Measurements from ENCODE around the gene EML6. TPM values are rescaled to one million over a fixed set of nuclear protein-coding genes. Genes with fewer than 3 reads are reported as not detected.

EML6 gene
- total RNA-seq, 6 donors from 2014 or later: 1.5 to 7.3 (median 4.0) TPM

DNA sequence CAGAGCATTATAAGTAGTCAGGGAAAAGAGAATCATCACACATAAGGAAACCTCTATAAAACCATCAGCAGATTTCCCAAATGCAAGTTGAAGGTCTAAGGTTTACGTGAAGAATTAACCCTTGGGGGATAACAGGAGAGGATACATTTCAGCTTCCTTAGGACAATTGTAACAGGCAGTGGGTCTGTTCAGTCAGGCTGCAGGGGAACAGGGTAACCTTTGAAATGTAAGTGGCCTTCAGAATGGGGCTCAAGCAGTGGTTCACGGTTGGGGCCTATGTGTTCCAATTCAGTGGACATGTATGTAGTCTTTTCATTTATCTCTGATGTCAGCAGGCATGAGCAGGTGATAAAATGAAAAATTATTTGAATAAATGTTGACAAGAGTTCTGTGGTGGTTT, 139.3 kb downstream of the EML6 start:
- 86 to 95% methylated on average over 2 of the region's 2 CpGs for WGBS, 2 donors
- ATAC-seq (ENCODE audit: low FRiP score in 2 of 2): no peak
- no peak overlapping the region for H3K27ac ChIP-seq
- no peak for DNase-seq
- no peaks in the 10 kb centered on the region for H3K36me3 ChIP-seq
- no peaks in the 10 kb centered on the region for H3K27me3 ChIP-seq
- H3K4me1 ChIP-seq: no peaks in the 10 kb centered on the region
- no peak overlapping the region for H3K4me3 ChIP-seq
- no peak for TF ChIP-seq POLR2AphosphoS5 (IDR thresholded peaks at IDR 0.05)
- TF ChIP-seq, protein P1, sequence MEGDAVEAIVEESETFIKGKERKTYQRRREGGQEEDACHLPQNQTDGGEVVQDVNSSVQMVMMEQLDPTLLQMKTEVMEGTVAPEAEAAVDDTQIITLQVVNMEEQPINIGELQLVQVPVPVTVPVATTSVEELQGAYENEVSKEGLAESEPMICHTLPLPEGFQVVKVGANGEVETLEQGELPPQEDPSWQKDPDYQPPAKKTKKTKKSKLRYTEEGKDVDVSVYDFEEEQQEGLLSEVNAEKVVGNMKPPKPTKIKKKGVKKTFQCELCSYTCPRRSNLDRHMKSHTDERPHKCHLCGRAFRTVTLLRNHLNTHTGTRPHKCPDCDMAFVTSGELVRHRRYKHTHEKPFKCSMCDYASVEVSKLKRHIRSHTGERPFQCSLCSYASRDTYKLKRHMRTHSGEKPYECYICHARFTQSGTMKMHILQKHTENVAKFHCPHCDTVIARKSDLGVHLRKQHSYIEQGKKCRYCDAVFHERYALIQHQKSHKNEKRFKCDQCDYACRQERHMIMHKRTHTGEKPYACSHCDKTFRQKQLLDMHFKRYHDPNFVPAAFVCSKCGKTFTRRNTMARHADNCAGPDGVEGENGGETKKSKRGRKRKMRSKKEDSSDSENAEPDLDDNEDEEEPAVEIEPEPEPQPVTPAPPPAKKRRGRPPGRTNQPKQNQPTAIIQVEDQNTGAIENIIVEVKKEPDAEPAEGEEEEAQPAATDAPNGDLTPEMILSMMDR (IDR thresholded peaks at IDR 0.05): no peak
- TF ChIP-seq POLR2A (IDR thresholded peaks at IDR 0.05): no peak
- TF ChIP-seq EP300 (IDR thresholded peaks at IDR 0.05): no peak
- no peaks in the 10 kb centered on the region for H3K9me3 ChIP-seq

DNA sequence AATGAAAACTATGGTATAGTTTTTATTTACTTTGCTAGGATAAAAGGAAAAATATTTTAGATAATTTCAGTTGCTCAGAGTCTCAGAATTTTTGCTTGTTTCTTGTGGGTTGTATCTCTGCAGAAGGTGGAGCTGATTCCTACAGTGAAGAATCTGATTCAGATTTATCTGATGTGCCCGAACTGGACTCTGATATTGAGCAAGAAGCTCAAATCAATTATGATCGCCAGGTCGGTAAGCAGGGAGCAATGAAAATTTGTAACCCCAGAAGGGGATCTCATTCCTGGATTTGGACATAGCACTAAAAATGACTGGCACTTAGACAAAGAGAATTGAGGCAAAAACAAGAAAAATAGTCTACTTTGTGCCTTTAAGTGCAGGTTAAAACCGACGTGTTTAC, 140.2 kb downstream of the EML6 start:
- no peak for TF ChIP-seq POLR2A (IDR thresholded peaks at IDR 0.05)
- TF ChIP-seq EP300 (IDR thresholded peaks at IDR 0.05): no peak
- TF ChIP-seq POLR2AphosphoS5 (IDR thresholded peaks at IDR 0.05): no peak
- TF ChIP-seq, protein P1 (IDR thresholded peaks at IDR 0.05): no peak
- no peaks in the 10 kb centered on the region for H3K36me3 ChIP-seq
- H3K4me3 ChIP-seq: no peak overlapping the region
- no peak for DNase-seq
- H3K9me3 ChIP-seq: no peaks in the 10 kb centered on the region
- WGBS, 2 donors: 80 to 88% methylated on average over 5 of the region's 5 CpGs
- no peak for ATAC-seq (ENCODE audit: low FRiP score in 2 of 2)
- H3K27ac ChIP-seq: no peak overlapping the region
- H3K27me3 ChIP-seq: no peaks in the 10 kb centered on the region
- no peaks in the 10 kb centered on the region for H3K4me1 ChIP-seq

DNA sequence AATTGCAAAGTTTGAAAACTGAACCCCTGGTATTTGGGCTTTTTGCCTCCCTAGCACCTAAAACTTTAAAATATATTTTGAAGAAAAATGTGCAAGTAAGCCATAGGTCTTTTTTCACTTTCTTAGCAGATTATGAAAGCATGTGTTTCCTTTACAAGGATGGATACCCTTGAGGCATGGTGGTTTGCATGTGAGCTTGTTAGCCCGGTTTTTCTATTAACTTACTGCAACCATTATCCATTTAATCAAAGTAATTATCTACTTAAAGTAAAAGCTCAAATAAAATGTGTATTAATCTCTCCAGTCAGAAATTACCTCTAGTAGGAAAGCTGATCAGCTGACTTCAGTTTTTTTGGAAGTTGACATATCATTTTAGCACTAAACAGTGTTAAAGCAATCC, 140.6 kb downstream of the EML6 start:
- H3K27ac ChIP-seq: no peak overlapping the region
- H3K36me3 ChIP-seq: no peaks in the 10 kb centered on the region
- no peaks in the 10 kb centered on the region for H3K27me3 ChIP-seq
- H3K9me3 ChIP-seq: no peaks in the 10 kb centered on the region
- no peak overlapping the region for H3K4me3 ChIP-seq
- ATAC-seq (ENCODE audit: low FRiP score in 2 of 2) (no peak), DNase-seq (no peak)
- TF ChIP-seq POLR2AphosphoS5 (IDR thresholded peaks at IDR 0.05): no peak
- TF ChIP-seq, protein P1 (IDR thresholded peaks at IDR 0.05): no peak
- no peak for TF ChIP-seq EP300 (IDR thresholded peaks at IDR 0.05)
- no peak for TF ChIP-seq POLR2A (IDR thresholded peaks at IDR 0.05)
- 74 to 77% methylated on average over 1 of the region's 1 CpG for WGBS, 2 donors
- no peaks in the 10 kb centered on the region for H3K4me1 ChIP-seq

DNA sequence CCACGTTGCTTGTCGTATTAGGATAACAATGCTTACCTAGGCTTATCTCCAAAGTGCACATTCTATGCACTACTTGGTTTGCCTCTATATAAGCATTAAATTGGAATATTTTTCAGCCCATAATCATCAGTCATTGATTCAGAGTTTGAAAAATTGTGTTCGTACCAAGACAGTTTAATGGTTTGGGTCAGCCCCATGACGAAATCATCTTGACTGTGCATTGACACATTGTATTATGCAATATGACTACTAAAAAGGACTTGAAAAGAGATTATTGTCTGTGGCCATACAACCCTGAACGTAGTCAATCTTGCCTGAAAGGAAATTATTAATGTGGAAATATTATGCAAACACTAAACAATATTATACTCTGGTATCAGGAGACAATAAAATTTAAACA, 141.3 kb downstream of the EML6 start:
- H3K27me3 ChIP-seq: no peaks in the 10 kb centered on the region
- no peak overlapping the region for H3K27ac ChIP-seq
- 75 to 83% methylated on average over 5 of the region's 5 CpGs for WGBS, 2 donors
- H3K4me1 ChIP-seq: no peaks in the 10 kb centered on the region
- no peak for ATAC-seq (ENCODE audit: low FRiP score in 2 of 2)
- no peak overlapping the region for H3K4me3 ChIP-seq
- DNase-seq: no peak
- H3K9me3 ChIP-seq: no peaks in the 10 kb centered on the region
- TF ChIP-seq POLR2AphosphoS5 (IDR thresholded peaks at IDR 0.05) (no peak), POLR2A (IDR thresholded peaks at IDR 0.05) (no peak), EP300 (IDR thresholded peaks at IDR 0.05) (no peak)
- TF ChIP-seq, protein P1 (IDR thresholded peaks at IDR 0.05): no peak
- no peaks in the 10 kb centered on the region for H3K36me3 ChIP-seq

DNA sequence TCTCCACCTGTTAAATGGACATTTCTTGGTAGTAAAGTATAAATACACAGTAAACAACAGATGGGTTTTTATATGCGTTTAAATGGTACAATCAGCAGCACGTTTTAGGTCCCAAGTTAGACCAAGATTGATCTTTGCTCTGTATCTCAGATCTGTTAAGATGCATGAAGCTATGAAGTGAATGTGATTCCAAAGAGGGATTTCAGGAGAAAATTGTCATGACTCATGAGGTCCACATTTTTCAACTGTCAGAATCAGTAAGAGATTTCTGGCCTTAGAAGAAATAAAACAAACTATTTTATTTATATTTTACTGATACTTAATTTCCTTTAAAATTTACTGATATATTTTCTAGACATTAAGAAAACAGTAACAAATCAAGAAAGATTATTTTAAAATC, 142.7 kb downstream of the EML6 start:
- 80 to 85% methylated on average over 2 of the region's 2 CpGs for WGBS, 2 donors
- ATAC-seq (ENCODE audit: low FRiP score in 2 of 2) (no peak), DNase-seq (no peak)
- no peaks in the 10 kb centered on the region for H3K4me1 ChIP-seq
- H3K36me3 ChIP-seq: no peaks in the 10 kb centered on the region
- H3K27me3 ChIP-seq: no peaks in the 10 kb centered on the region
- H3K4me3 ChIP-seq: no peak overlapping the region
- TF ChIP-seq POLR2AphosphoS5 (IDR thresholded peaks at IDR 0.05): no peak
- TF ChIP-seq, protein P1 (IDR thresholded peaks at IDR 0.05): no peak
- TF ChIP-seq EP300 (IDR thresholded peaks at IDR 0.05): no peak
- TF ChIP-seq POLR2A (IDR thresholded peaks at IDR 0.05): no peak
- H3K9me3 ChIP-seq: no peaks in the 10 kb centered on the region
- no peak overlapping the region for H3K27ac ChIP-seq

All from upper lobe of left lung (tissue), 6 donors.